Measurements from ENCODE around the gene CELSR2.

Gene CELSR2

DNA sequence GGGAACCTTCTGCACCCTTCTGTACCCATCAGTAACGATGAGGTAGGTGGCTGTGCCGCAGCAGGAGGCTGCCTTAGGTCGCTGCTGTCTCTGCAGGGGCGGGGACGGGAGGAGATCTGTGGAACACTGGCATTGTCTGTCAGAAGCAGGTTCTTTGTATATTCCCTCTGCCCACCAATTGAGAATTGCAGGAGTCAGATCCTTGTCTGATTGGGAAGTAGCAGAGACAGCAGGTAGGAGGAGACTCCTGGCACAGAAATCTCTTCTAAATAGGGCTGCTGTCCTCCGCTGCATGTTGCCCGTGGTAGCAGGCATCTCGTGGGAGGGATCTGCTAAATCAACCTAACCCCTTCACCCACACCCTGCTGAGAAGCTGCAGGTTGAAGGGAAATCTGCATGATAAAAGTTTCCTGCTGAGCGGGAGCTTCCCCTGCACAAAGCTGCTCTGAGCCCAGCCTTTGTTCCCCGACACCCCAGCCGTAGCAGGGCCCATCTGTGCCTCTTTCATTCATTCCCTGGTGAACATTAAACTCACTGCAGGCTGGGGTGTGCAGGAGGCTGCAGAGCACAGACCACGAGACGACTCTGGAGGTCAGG lies 19.7 kb upstream of the CELSR2 start:
- DNase-seq, result no peak

DNA sequence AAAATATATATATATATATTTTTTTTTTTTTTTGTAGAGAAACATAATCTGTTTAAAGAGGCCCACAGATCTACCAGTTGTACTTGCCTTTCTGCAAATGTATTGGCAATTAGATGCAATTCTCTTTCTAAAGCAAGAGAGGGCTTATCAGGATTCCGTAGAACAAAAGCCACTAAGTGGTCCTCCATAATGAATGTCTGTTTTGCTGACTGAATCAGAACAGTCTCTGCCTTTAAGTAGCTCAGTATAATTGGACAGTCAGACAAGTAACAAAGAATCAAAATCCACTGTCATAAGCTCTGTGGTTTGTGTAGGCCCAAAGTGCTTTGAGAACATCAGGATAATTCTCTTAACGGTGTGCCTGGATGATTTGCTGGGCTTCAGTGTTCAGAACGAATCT lies 18.3 kb upstream of the CELSR2 start:
- no peak for DNase-seq

DNA sequence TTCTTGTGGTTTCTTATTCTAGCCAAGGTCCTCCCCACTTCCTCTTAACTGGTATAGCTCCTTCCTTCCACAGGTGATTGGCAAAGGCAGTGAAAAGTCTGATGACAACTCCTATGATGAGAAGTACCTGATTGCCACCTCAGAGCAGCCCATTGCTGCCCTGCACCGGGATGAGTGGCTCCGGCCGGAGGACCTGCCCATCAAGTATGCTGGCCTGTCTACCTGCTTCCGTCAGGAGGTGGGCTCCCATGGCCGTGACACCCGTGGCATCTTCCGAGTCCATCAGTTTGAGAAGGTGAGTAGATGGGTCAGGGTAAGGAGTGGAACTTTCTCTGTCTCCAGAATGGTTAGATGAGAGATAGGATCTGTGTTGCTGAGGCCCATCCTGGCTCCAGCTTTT lies 14.2 kb upstream of the CELSR2 start:
- DNase-seq, result no peak

DNA sequence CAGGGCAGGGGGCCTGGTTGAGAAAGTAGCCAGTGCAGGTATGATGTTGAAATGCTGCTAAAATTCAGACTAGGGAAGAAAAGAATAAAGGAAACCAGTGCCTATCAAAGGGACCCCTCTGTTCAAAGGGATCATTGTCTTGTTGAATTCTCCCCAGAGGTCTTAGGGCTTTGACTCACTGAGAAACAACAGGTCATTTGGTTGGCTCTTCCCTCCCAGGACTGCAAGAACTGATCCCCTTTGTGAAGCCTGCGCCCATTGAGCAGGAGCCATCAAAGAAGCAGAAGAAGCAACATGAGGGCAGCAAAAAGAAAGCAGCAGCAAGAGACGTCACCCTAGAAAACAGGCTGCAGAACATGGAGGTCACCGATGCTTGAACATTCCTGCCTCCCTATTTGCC lies 11.8 kb upstream of the CELSR2 start:
- DNase-seq, result no peak

DNA sequence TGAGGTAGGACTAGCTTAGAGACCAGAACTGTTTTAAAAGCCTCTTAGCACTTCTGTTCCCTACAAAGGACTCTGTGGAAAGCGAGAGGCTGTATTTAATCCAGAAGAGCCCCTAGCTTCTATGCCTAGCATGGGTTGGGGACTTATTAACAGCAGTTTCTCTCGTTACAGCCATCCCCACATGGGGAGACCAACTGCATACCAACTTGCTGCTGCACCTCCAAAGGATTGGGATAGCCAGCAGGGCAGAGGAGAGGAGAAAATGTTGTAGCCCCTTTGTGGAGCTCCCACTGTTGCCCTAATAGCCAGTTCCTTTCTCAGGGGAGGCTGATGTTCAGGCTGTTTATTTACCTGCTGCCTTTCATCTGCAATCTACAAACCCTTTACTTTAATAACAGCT lies 11.0 kb upstream of the CELSR2 start:
- DNase-seq, result no peak

DNA sequence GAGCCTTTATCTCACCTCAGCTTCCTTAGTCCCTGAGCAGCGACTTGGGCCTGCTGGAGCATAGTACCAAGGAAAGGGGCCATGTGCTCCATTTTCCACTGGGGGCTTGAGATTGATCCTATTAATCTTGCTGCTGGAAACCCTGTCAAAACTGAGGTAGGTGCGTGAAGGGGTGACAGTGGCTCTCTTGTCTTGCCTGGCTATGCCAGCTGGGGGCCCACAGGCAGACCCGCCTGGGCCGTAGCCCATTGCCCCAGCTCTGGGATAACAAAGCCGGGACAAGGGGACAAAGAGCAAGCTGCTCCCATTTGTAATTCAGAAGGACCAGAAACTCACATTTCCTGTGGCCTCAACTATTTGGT lies 10.3 kb upstream of the CELSR2 start:
- no peak for DNase-seq

DNA sequence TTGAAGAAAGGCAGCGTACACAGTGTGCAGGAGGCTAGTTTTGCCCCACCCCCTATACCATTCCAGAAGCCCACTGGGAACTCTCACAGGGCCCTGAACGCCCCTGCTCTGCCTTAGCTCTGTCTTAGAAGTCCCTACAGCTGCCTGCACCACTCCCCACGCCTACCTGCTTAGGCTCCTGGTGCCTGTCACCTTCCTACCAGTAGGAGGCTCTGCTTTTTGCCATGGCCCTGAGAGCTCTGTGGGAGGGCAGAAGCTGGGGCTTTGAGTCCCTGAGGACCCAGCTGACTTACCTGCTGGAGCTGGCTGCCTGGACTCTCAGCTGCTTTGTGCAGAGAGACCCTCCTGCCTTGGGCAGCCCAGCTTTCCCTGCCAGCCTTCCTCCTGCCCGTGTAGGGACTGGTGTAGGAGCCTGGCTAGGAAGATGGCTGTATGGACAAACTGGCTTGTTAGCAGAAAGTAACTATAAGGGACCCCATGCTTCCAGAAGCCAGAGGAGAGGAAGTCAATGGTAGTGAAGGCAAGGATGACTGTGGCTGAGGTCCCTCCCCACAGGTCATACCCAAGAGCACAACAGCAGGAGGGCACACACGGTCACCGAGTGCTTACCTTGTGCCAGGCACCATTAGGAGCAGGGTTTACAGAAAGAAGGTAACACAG lies 9.8 kb upstream of the CELSR2 start:
- DNase-seq, result no peak

DNA sequence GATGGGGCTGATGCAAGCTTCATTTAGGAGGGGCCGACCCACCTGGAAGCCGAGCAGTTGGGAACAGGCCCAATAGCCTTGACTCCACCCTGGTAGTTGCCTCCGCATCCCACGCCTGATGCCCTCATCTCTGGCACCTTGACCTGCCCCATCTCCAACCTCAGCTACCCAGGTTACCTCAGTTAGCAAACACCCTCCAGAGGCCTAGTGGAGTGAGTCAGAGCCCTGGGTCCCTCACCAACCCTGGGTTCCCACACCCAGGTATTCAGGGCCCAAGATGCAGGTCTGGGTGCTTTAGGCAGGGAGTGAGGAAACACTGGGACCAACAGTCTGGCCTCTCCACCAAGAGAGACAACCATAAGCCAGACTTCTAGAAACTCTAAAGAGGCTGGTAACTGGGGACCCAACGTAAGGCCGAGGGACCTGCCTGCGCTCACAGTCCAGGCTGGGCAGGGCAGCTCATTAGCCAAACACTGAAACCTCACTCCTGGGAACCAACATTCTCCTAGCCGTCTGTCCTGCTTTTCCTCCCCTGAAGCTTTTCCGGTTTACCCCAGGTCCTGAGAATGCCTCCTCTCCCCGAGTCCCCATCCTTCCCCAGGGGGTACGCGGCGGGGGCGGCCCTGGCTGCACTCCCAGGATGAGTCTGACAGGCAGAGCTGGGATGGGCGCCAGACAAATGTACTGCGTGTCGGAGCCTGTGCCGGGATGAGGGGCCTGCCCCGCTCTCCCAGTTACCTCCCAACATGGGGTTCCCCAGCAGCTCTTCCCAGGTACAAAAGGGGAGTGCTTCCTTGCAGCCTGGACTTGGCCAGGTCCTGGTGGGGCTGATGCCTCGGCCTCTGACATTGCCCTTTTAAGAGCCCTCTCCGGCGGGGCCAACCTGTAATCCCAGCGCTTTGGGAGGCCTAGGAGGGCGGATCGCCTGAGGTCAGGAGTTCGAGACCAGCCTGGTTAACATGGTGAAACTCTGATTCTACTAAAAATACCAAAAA lies 8.9 kb upstream of the CELSR2 start:
- DNase-seq, result no peak

DNA sequence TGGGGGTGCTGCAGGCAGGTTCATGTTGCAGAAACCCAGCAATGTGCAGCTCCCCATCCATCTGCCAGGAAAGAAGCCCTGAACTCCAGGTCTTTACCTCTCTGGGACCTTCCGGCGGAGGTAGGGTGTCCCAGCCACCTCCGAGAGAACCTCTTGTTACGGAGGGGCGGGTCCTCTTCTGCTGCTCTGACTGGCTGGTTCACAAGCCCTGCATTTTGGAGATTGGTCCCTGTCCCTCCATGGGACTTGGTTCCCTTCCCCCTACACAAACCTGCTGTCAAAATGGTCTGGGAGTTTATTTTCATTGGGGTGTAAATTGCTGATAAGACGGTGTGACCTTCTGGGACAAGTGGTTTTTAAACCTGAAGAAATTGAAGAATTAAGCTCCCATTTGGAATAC lies 8.0 kb upstream of the CELSR2 start:
- no peak for DNase-seq

DNA sequence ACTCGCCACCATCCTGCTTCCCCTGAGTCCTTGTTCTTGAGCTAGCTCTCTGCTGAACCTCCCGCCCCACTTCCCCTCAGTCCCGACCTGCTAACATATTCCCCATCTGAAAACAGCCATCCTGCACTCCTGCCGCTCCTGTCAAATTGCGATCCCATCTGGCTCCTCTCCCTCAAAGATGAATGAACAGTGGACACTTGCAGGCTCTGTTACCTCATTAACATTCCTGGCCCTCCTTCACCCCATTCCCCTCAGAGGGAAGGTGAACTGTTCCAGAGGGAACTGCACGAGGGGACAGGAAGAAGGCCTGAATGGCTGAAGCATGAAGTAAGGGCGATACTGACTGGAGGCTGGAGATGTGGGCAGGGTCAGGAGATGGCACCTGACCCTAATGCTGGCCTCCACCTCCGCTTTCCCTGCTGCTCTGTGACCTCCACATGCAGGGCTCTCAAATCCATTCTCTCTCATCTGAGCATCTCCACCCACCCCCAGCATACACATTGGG lies 7.4 kb upstream of the CELSR2 start:
- DNase-seq, result no peak

DNA sequence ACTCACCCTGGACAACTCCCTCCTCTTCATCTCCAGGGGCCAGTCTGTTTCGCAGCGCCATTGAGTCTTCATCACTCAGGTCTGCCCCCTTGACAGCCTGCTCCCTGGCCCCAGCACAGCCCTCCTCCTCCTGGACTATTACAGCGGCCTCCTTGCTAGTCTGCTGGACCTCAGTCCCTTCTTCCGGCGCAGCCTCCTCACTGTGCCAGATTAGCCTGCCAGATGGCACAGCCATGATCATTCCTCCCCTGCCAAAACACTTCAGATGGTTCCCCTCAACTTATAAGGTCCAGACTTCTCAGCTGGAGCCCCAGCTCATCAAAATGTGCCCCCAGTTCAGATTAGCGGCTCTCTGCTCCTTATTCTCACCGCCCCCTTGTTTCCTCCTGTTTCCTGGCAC lies 7.0 kb upstream of the CELSR2 start:
- no peak for DNase-seq

DNA sequence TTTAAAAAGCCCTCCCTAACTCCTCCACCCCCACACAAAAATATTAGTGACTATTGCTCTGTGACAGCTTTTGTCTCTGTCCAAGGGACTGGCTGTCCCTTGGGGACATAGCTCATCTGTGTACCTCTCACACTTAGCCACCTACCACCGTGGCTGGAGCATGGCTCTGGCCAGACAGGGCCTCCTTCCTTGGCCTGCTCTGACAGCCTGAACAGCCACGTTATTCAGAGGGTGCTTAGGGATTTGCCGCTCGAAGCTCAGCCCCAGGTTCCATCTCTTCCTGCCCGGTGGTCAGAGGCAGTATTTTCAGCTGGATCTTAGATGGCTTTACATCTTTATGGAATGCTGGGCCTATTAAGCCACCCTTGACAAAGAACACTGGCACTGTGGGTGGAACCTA lies 6.1 kb upstream of the CELSR2 start:
- DNase-seq, result no peak

DNA sequence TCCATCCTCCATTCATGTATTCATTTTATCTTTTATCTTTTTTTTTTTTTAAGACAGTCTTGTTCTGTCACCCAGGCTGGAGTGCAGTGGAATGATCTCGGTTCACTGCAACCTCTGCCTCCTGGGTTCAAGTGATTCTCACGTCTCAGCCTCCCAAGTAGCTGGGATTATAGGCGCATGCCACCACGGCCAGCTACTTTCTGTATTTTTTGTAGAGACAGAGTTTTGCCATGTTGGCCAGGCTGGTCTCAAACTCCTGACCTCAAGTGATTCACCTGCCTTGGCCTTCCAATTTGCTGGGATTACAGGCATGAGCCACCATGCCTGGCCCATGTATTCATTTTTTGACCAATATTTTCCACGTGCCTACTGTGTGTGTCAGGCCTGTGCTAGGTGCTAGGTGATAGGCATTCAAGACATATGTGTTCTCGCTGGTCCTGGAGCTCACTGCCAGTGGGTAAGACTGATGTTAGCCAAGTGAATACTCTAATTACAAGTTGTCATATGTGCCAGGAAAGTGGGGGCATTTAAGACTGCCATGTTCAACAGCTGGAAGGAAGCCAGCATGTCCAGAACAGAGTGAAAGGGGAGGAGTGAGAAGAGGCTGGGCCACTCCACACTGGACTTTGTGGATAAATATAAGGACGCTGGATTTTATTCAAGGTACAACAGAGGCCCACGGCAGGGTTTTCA lies 5.3 kb upstream of the CELSR2 start:
- no peak for DNase-seq

DNA sequence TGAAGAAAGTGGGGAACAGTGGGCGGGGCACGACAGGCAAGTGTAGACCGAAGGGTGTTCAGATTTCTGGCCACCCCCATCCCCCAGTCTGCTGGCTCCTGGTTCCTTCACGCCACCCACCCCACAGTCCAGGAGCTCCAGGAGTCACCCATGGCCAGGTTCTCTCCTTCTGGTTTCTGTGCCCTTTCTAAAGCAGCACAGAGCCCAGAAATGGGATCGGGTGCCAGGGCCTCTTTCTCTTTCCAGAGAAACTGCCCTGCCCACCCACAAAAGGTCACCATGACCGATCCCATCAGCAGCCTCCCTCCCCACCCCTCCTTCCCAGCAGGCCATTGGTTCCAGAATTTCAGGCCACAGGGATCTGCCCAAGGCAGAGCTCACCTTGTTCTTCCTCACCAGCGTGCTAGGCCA lies 3.2 kb upstream of the CELSR2 start:
- DNase-seq, result no peak

DNA sequence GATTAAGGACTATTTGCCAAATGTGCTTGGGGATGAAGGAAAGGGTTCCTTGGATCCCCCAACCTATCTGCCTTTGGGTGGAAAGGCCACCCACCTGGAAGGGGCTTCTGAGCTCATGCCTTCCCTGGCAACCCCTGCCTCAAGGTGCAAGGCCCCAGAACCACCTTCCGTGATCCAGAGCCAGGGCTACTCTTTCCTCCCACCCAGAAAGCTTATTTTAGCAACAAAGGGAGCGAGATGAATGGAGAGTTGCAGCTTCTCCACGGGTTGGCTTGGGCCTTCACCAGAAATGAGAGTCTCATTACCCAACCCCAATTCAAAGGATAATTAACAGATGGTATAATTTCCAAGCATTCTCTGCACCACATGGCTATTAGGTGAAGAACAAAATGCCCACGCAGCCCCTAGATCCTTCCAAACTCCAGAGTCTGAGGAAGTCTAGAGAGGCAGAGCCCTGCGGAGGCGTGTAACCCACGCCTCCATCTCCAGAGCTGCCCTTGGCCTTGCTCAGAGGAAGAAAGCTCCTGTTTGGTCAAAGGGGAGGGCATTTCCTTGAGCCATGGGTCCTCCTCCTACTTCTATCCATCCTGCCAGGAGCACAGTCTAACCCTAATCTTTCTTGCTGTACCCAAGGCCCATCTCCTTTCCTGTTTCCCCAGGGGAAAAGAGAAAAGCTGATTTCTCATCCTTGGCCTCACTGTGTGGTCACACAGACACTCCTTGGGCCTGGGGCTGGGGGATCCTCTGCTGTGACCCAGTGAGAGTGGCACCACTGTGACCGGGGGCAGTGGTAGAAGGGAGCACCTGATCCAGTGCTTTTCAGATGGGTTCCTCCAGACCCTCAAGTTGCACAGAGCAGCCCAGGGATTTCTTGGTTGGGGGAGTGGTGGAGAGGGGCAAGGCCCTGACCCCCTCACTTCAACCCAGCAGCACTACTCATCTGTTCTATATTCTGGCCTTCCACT lies 1.7 kb upstream of the CELSR2 start:
- no peak for DNase-seq

DNA sequence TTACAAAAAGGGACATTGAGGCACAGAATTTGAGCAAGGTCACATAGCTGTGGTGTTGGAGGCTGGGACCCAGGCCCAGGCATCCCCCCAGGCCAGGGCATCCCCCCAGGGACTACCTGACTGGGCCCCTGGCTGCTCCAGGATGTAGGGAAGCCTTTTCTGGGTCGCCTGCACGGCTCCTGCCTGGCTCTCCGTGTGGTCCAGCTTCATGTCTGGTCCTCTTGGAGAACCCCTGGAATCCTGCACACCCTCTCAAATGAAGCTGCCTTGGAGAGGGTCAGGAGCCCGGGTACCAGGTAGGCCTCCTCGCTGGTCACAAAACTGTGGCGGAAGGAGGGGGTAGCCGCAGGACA lies 919 bp upstream of the CELSR2 start:
- no peak for DNase-seq

DNA sequence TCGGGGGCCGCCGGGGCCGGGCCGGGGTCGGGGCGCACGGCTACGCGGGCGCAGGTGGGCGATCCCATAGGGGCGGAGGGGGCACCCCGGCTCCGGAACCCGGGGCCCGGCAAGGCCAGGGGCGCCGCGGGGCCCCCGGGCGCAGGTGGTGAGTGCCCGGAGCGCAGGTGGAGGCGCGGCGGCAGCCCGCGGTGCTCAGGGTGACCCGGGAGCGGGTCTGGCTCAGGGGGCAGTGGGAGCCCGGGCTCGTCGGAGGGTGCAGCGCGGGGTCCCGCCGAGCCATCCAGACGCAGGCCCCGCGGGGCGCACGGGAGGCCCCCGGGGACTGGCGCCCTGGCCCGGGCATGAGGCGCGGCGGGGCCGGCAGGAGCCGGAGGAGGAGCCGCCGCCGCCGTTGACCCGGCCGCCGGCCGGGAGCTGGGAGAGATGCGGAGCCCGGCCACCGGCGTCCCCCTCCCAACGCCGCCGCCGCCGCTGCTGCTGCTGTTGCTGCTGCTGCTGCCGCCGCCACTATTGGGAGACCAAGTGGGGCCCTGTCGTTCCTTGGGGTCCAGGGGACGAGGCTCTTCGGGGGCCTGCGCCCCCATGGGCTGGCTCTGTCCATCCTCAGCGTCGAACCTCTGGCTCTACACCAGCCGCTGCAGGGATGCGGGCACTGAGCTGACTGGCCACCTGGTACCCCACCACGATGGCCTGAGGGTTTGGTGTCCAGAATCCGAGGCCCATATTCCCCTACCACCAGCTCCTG lies 489 bp downstream of the CELSR2 start:
- peak; percentile 23 for DNase-seq

DNA sequence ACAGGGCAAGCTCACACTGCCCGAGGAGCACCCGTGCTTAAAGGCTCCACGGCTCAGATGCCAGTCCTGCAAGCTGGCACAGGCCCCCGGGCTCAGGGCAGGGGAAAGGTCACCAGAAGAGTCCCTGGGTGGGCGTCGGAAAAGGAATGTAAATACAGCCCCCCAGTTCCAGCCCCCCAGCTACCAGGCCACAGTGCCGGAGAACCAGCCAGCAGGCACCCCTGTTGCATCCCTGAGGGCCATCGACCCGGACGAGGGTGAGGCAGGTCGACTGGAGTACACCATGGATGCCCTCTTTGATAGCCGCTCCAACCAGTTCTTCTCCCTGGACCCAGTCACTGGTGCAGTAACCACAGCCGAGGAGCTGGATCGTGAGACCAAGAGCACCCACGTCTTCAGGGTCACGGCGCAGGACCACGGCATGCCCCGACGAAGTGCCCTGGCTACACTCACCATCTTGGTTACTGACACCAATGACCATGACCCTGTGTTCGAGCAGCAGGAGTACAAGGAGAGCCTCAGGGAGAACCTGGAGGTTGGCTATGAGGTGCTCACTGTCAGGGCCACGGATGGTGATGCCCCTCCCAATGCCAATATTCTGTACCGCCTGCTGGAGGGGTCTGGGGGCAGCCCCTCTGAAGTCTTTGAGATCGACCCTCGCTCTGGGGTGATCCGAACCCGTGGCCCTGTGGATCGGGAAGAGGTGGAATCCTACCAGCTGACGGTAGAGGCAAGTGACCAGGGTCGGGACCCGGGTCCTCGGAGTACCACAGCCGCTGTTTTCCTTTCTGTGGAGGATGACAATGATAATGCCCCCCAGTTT lies 1.3 kb downstream of the CELSR2 start:
- no peak for DNase-seq

DNA sequence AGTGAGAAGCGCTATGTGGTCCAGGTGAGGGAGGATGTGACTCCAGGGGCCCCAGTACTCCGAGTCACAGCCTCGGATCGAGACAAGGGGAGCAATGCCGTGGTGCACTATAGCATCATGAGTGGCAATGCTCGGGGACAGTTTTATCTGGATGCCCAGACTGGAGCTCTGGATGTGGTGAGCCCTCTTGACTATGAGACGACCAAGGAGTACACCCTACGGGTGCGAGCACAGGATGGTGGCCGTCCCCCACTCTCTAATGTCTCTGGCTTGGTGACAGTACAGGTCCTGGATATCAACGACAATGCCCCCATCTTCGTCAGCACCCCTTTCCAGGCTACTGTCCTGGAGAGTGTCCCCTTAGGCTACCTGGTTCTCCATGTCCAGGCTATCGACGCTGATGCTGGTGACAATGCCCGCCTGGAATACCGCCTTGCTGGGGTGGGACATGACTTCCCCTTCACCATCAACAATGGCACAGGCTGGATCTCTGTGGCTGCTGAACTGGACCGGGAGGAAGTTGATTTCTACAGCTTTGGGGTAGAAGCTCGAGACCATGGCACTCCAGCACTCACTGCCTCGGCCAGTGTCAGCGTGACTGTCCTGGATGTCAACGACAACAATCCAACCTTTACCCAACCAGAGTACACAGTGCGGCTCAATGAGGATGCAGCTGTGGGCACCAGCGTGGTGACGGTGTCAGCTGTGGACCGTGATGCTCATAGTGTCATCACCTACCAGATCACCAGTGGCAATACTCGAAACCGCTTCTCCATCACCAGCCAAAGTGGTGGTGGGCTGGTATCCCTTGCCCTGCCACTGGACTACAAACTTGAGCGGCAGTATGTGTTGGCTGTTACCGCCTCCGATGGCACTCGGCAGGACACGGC lies 2.2 kb downstream of the CELSR2 start:
- no peak for DNase-seq
